Smooth muscle cell (in vitro differentiated cells): ENCODE data around the gene IQCC. TPM values are rescaled to one million over a fixed set of nuclear protein-coding genes. Genes with fewer than 3 reads are reported as not detected.

Source experiments
- DNase-seq: peaks from one replicate; lab custom pipeline; 2025; ENCODE audit not compliant: unreplicated experiment; lab: John Stamatoyannopoulos, UW
- H2AFZ ChIP-seq: fragments of 200-600 bp; sonication (generic); 2 replicates; pipeline ENCODE4 v1.6.0; 2016; ENCODE audit warnings: antibody characterized with exemption, low read depth, mild to moderate bottlenecking
- H3F3A ChIP-seq: fragments of 200-600 bp; sonication (generic); 2 replicates; pipeline ENCODE4 v1.6.0; 2017; ENCODE audit warnings: antibody characterized with exemption, low read depth
- H3K27ac ChIP-seq: fragments of 200-600 bp; sonication (generic); 2 replicates; pipeline ENCODE4 v1.5.1; 2016; ENCODE audit warnings: low read depth, mild to moderate bottlenecking
- H3K27me3 ChIP-seq: fragments of 200-600 bp; sonication (generic); 2 replicates; pipeline ENCODE4 v1.6.1; 2016; ENCODE audit warnings: low read depth, mild to moderate bottlenecking
- H3K36me3 ChIP-seq: fragments of 200-600 bp; sonication (generic); 2 replicates; pipeline ENCODE4 v1.5.1; 2016; ENCODE audit warnings: low read depth
- H3K4me1 ChIP-seq: fragments of 200-600 bp; sonication (generic); 2 replicates; pipeline ENCODE4 v1.5.1; 2016; ENCODE audit warnings: low read depth
- H3K4me2 ChIP-seq: fragments of 200-600 bp; sonication (generic); 2 replicates; pipeline ENCODE4 v1.6.0; 2016; ENCODE audit warnings: mild to moderate bottlenecking
- H3K4me3 ChIP-seq: fragments of 200-600 bp; sonication (generic); 2 replicates; pipeline ENCODE4 v1.5.1; 2016; ENCODE audit warnings: mild to moderate bottlenecking
- H3K79me2 ChIP-seq: fragments of 200-600 bp; sonication (generic); 2 replicates; pipeline ENCODE4 v1.6.0; 2016; ENCODE audit warnings: low read depth, mild to moderate bottlenecking
- H3K9ac ChIP-seq: fragments of 200-600 bp; sonication (generic); 2 replicates; pipeline ENCODE4 v1.6.0; 2016; ENCODE audit warnings: low read depth
- H3K9me3 ChIP-seq: fragments of 200-600 bp; sonication (generic); replicated peaks from 2 replicates; pipeline ENCODE4 v1.5.1; 2016; ENCODE audit warnings: low read depth
- H4K20me1 ChIP-seq: fragments of 200-600 bp; sonication (generic); 2 replicates; pipeline ENCODE4 v1.6.0; 2016; ENCODE audit warnings: low read depth
- CTCF ChIP-seq: fragments of 200-600 bp; sonication (generic); IDR thresholded peaks from 2 replicates; pipeline ENCODE4 v1.5.1; 2017; ENCODE audit warnings: borderline replicate concordance, mild to moderate bottlenecking, antibody characterized with exemption; ENCODE audit not compliant: insufficient read depth, poor library complexity, severe bottlenecking
- WGBS: methylation state at CpG from one replicate; pipeline ENCODE4 v1.1.7; 2016; ENCODE audit warnings: low lambda C conversion rate; 5-methylcytosine and 5-hydroxymethylcytosine counted together
- polyA plus RNA-seq: library from polyadenylated mRNA; unstranded; fragments of >200 nt; fragmentation: Nextera tagmentation; extraction: Ambion mirVana; gene quantifications from 2 replicates; pipeline ENCODE4 v1.2.1, GENCODE V29; 2016
- total RNA-seq: library from RNA; depleted of rRNA; stranded (reverse); fragments of >200 nt; gene quantifications from 2 replicates; pipeline ENCODE4 v1.2.3, GENCODE V29; 2014

The IQCC gene
- total and polyA plus RNA-seq, 2 experiments from 2014 or later, result 2.4 to 3.1 TPM

- DNase-seq, result no peak
- Histone ChIP-seq H3F3A (no peaks in the 10 kb centered on the region), H3K9me3 (no peaks in the 10 kb centered on the region), H4K20me1 (no peaks in the 10 kb centered on the region), H2AFZ (no peak within 1 kb of the TSS), H3K4me2 (no peak within 1 kb of the TSS), H3K4me3 (no peak within 1 kb of the TSS), H3K27me3 (no peaks in the 10 kb centered on the region), H3K36me3 (no peaks in the 10 kb centered on the region), H3K27ac (no peak within 1 kb of the TSS), H3K9ac (no peak within 1 kb of the TSS), H3K79me2 (no peaks in the 10 kb centered on the region), H3K4me1 (peaks cover 7% of the 10 kb centered on the region)
- WGBS, result 85% methylated on average over 3 of the region's 3 CpGs
- TF ChIP-seq CTCF, result no peak
Measured at GRCh38 chr1:32246888-32247273, 41.4 kb downstream of the IQCC start, which contains the start of gene FAM167B. Gene FAM167B, plus strand, starts transcription at chr1:32247222. Its CDS starts 200 bp downstream, at chr1:32247422.

- Histone ChIP-seq H3K27ac (no peak overlapping the region), H3K4me2 (no peak overlapping the region)
Measured at GRCh38 chr1:32247452-32247851, 42.0 kb downstream of the IQCC start.

GRCh38 chr1:32247983-32248889 is 42.8 kb downstream of the IQCC start:
- no peak overlapping the region for H3K4me3 ChIP-seq
- no peaks in the 10 kb centered on the region for H3K4me1 ChIP-seq
- H3K79me2 ChIP-seq, result no peaks in the 10 kb centered on the region
- no peak overlapping the region for H3K27ac ChIP-seq
- WGBS, result 9% methylated on average over 26 of the region's 31 CpGs
- peak; percentile 81 for TF ChIP-seq CTCF
- no peaks in the 10 kb centered on the region for H3K9me3 ChIP-seq
- no peak overlapping the region for H3K9ac ChIP-seq
- no peaks in the 10 kb centered on the region for H3K27me3 ChIP-seq
- no peaks in the 10 kb centered on the region for H4K20me1 ChIP-seq
- DNase-seq, result peak; percentile 17
- no peak overlapping the region for H2AFZ ChIP-seq
- no peaks in the 10 kb centered on the region for H3F3A ChIP-seq
- H3K36me3 ChIP-seq, result no peaks in the 10 kb centered on the region
- peak overlapping the region; percentile 75 for H3K4me2 ChIP-seq

More at GRCh38 chr1:32247452-32247851, 42.0 kb downstream of the IQCC start:
- no peak overlapping the region for H3K9ac ChIP-seq
- no peak for TF ChIP-seq CTCF
- H3K36me3 ChIP-seq, result no peaks in the 10 kb centered on the region
- no peaks in the 10 kb centered on the region for H3K9me3 ChIP-seq
- no peak overlapping the region for H2AFZ ChIP-seq
- no peak overlapping the region for H3K4me3 ChIP-seq
- no peaks in the 10 kb centered on the region for H3F3A ChIP-seq
- H3K4me1 ChIP-seq, result peaks cover 5% of the 10 kb centered on the region
- DNase-seq, result no peak
- no peaks in the 10 kb centered on the region for H3K79me2 ChIP-seq
- H3K27me3 ChIP-seq, result no peaks in the 10 kb centered on the region
- 91% methylated on average over 12 of the region's 12 CpGs for WGBS
- H4K20me1 ChIP-seq, result no peaks in the 10 kb centered on the region
